SK-N-SH (cell line): ENCODE results near the gene DOHH. TPM values are rescaled to one million over a fixed set of nuclear protein-coding genes. Genes with fewer than 3 reads are reported as not detected.

Source experiments
- CTCF ChIA-PET: fragments of 300-600, 350-600 bp; formaldehyde crosslinking; extraction: SDS; loops from one replicate; lab custom pipeline; 2021; lab: Yijun Ruan, JAX
- POLR2A ChIA-PET: fragments of 350-600 bp; sonication (Branson Sonifier 250); formaldehyde crosslinking; extraction: SDS; loops from one replicate; lab custom pipeline; 2020; ENCODE audit warnings: antibody characterized with exemption, inconsistent platforms; lab: Yijun Ruan, JAX
- DNase-seq: peaks from one replicate; pipeline ENCODE4 v3.0.0; 2012
- H2AFZ ChIP-seq: fragments of 200-600 bp; sonication (generic); 2 replicates; pipeline ENCODE4 v1.8.1; 2016; ENCODE audit warnings: antibody characterized with exemption, mild to moderate bottlenecking, low read depth
- H3F3A ChIP-seq: fragments of 200-600 bp; sonication (generic); replicated peaks from 2 replicates; pipeline ENCODE3; 2016; ENCODE audit warnings: antibody characterized with exemption, mild to moderate bottlenecking; ENCODE audit not compliant: insufficient read depth
- H3K27ac ChIP-seq, 2 experiments: fragments of 200-500 bp in 1 of 2; fragments of 200-600 bp in 1 of 2; sonication (Bioruptor generic) in 1 of 2; sonication (generic), shearing (Covaris generic) in 1 of 2; 2 replicates each; pipeline versions ENCODE4 v1.5.1 to v1.6.1; 2014 to 2016; ENCODE audit warnings: low read depth in 2 of 2, inconsistent platforms in 1 of 2, low read length in 1 of 2, mild to moderate bottlenecking in 1 of 2, mixed read lengths in 1 of 2
- H3K27me3 ChIP-seq: fragments of 200-600 bp; sonication (generic), shearing (Covaris generic); 2 replicates; pipeline ENCODE4 v1.6.1; 2016; ENCODE audit warnings: mixed run types; ENCODE audit not compliant: insufficient read depth
- H3K36me3 ChIP-seq, 2 experiments: fragments of 200-500 bp in 1 of 2; fragments of 200-600 bp in 1 of 2; sonication (Bioruptor generic) in 1 of 2; sonication (generic) in 1 of 2; replicated peaks in 1 of 2; 2 replicates each; pipeline versions ENCODE3 to v1.5.1; 2014 to 2016; ENCODE audit warnings: low read length in 1 of 2, mild to moderate bottlenecking in 1 of 2; ENCODE audit not compliant: insufficient read depth in 2 of 2, control insufficient read depth in 1 of 2
- H3K4me1 ChIP-seq, 2 experiments: fragments of 200-500 bp in 1 of 2; fragments of 200-600 bp in 1 of 2; sonication (Bioruptor generic) in 1 of 2; sonication (generic), shearing (Covaris generic) in 1 of 2; 2 replicates each; pipeline versions ENCODE4 v1.5.1 to v1.6.1; 2014 to 2016; ENCODE audit warnings: low read depth in 1 of 2, low read length in 1 of 2, mixed run types in 1 of 2; ENCODE audit not compliant: insufficient read depth in 2 of 2, control insufficient read depth in 1 of 2
- H3K4me2 ChIP-seq: fragments of 200-600 bp; sonication (generic), shearing (Covaris generic); 2 replicates; pipeline ENCODE4 v1.6.1; 2017; ENCODE audit warnings: mixed run types
- H3K4me3 ChIP-seq, 2 experiments: fragments of 200-500 bp in 1 of 2; fragments of 200-600 bp in 1 of 2; sonication (Bioruptor generic) in 1 of 2; sonication (generic), shearing (Covaris generic) in 1 of 2; 2 replicates each; pipeline versions ENCODE4 v1.5.1 to v1.8.1; 2014 to 2016; ENCODE audit warnings: low read depth in 2 of 2, inconsistent platforms in 1 of 2, low read length in 1 of 2, mild to moderate bottlenecking in 1 of 2, mixed read lengths in 1 of 2, moderate library complexity in 1 of 2
- H3K79me2 ChIP-seq: fragments of 200-600 bp; sonication (generic); 2 replicates; pipeline ENCODE4 v1.8.1; 2017; ENCODE audit warnings: mild to moderate bottlenecking; ENCODE audit not compliant: insufficient read depth
- H3K9ac ChIP-seq: fragments of 200-600 bp; sonication (generic); 2 replicates; pipeline ENCODE4 v1.6.1; 2017; ENCODE audit warnings: mixed run types
- H3K9me2 ChIP-seq: fragments of 200-600 bp; sonication (generic); 2 replicates; pipeline ENCODE4 v1.6.1; 2017; ENCODE audit warnings: mixed run types
- H3K9me3 ChIP-seq: fragments of 200-600 bp; sonication (generic); 2 replicates; pipeline ENCODE4 v1.6.1; 2017; ENCODE audit warnings: mixed run types, mild to moderate bottlenecking, moderate library complexity
- H4K20me1 ChIP-seq: fragments of 200-600 bp; sonication (generic); 2 replicates; pipeline ENCODE4 v1.6.1; 2017; ENCODE audit warnings: mild to moderate bottlenecking, mixed run types; ENCODE audit not compliant: insufficient read depth
- ELF1 ChIP-seq: IDR thresholded peaks from 2 replicates; pipeline ENCODE4 v1.4.0; 2012
- EP300 ChIP-seq, 2 experiments: IDR thresholded peaks; 2 replicates each; pipeline versions ENCODE4 v1.4.0 to v1.6.1; 2012; ENCODE audit warnings: borderline replicate concordance in 1 of 2, low read depth in 1 of 2, low read length in 1 of 2
- FOSL2 ChIP-seq: IDR thresholded peaks from 2 replicates; pipeline ENCODE4 v1.4.0; 2012; ENCODE audit warnings: low read depth, mild to moderate bottlenecking, moderate library complexity, borderline replicate concordance
- GABPA ChIP-seq: IDR thresholded peaks from 2 replicates; pipeline ENCODE4 v1.4.0; 2012; ENCODE audit warnings: low read depth, mild to moderate bottlenecking
- GATA2 ChIP-seq: sonication (generic); formaldehyde crosslinking; IDR thresholded peaks from 2 replicates; pipeline ENCODE4 v1.5.0; 2020; ENCODE audit warnings: mild to moderate bottlenecking, missing genetic modification reagents
- NFIC ChIP-seq: IDR thresholded peaks from 2 replicates; pipeline ENCODE4 v1.4.0; 2012; ENCODE audit warnings: borderline replicate concordance
- NRF1 ChIP-seq: IDR thresholded peaks from 2 replicates; pipeline ENCODE4 v1.6.1; 2012; ENCODE audit warnings: low read depth, mild to moderate bottlenecking, low read length
- POLR2AphosphoS5 ChIP-seq: IDR thresholded peaks from 2 replicates; pipeline ENCODE4 v1.6.1; 2012; ENCODE audit warnings: low read depth, low read length
- RAD21 ChIP-seq: IDR thresholded peaks from 2 replicates; pipeline ENCODE4 v1.6.1; 2012; ENCODE audit warnings: mild to moderate bottlenecking, low read length
- RCOR1 ChIP-seq: fragments of 150-350 bp; IDR thresholded peaks from 2 replicates; pipeline ENCODE4 v1.6.1; 2017; ENCODE audit warnings: antibody characterized with exemption, low read length
- SIN3A ChIP-seq: IDR thresholded peaks from 2 replicates; pipeline ENCODE4 v1.6.1; 2012; ENCODE audit warnings: low read depth, mild to moderate bottlenecking, low read length, moderate library complexity, borderline replicate concordance
- TAF1 ChIP-seq: IDR thresholded peaks from 2 replicates; pipeline ENCODE4 v1.6.1; 2012; ENCODE audit warnings: low read depth, mild to moderate bottlenecking, low read length, moderate library complexity, borderline replicate concordance
- TCF12 ChIP-seq: IDR thresholded peaks from 2 replicates; pipeline ENCODE4 v1.4.0; 2012
- YY1 ChIP-seq: IDR thresholded peaks from 2 replicates; pipeline ENCODE4 v1.4.0; 2012; ENCODE audit warnings: low read depth, mild to moderate bottlenecking
- WGBS: methylation state at CpG from one replicate; pipeline ENCODE4 v1.1.6; 2017; ENCODE audit warnings: low lambda C conversion rate; 5-methylcytosine and 5-hydroxymethylcytosine counted together
- polyA plus RNA-seq, 3 experiments: library from polyadenylated mRNA; depleted of rRNA; stranded (reverse); fragments of >200 nt; gene quantifications; 2 replicates each; pipeline ENCODE4 v1.2.3, GENCODE V29; 2012
- TF ChIP-seq, protein P1 (sequence below): IDR thresholded peaks from 2 replicates; pipeline ENCODE4; 2012
- TF ChIP-seq, protein P2 (sequence below): fragments of 150-350 bp; IDR thresholded peaks from 2 replicates; pipeline ENCODE4 v1.6.1; 2017; ENCODE audit warnings: antibody characterized with exemption, low read length, low read depth, borderline replicate concordance

The DOHH gene
- polyA plus RNA-seq, 1 of the 3 experiments (the other 2 are of a cell fraction), result 14.3 TPM

DNA sequence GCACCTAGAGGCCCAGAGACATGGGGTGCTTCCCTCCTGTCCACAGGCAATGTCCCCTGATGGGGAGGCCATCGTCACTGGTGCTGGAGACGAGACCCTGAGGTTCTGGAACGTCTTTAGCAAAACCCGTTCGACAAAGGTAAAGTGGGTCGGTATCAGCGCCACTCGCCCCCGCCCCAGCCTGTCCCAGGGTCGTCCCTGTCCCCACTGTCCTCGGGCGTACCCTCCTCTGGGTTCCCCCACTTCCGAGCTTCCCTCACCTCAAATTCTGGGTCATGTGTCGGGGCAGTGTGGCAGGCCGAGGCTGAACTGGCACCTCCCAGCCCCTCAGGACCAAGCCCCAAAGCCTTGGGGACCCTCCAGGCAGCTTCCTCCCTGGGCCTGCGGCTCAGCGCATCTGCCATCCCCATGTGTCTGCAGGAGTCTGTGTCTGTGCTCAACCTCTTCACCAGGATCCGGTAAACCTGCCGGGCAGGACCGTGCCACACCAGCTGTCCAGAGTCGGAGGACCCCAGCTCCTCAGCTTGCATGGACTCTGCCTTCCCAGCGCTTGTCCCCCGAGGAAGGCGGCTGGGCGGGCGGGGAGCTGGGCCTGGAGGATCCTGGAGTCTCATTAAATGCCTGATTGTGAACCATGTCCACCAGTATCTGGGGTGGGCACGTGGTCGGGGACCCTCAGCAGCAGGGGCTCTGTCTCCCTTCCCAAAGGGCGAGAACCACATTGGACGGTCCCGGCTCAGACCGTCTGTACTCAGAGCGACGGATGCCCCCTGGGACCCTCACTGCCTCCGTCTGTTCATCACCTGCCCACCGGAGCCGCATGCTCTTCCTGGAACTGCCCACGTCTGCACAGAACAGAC lies 34.1 kb upstream of the DOHH start:
- no peaks in the 10 kb centered on the region for H3K9me2 ChIP-seq
- no peak overlapping the region for H3K4me3 ChIP-seq
- H3K9ac ChIP-seq, result no peak overlapping the region
- peaks cover 9% of the 10 kb centered on the region for H3F3A ChIP-seq
- H3K36me3 ChIP-seq, result peaks cover 0 to 49% of the 10 kb centered on the region in 2 experiments
- H3K27me3 ChIP-seq, result no peaks in the 10 kb centered on the region
- DNase-seq, result no peak
- CTCF ChIA-PET, result interaction anchor here (0.9 kb wide), 1 partner anchor 11 kb away, joined by 4 read pairs; no protein-coding TSS in a partner anchor
- peaks cover 9% of the 10 kb centered on the region for H4K20me1 ChIP-seq
- no peak overlapping the region for H2AFZ ChIP-seq
- no peaks in the 10 kb centered on the region for H3K79me2 ChIP-seq
- H3K27ac ChIP-seq, result no peak overlapping the region
- H3K9me3 ChIP-seq, result no peaks in the 10 kb centered on the region
- POLR2A ChIA-PET, result no interaction called here
- TF ChIP-seq TCF12 (no peak), GABPA (no peak), RAD21 (no peak), POLR2AphosphoS5 (no peak), TAF1 (no peak), YY1 (no peak), GATA2 (CRISPR knock-in tag) (no peak), SIN3A (no peak), ELF1 (no peak), NRF1 (no peak), NFIC (no peak), EP300 (IDR thresholded peaks at IDR 0.05; ENCODE audit: borderline replicate concordance in 1 of 2, low read depth in 1 of 2, low read length in 1 of 2) (no peak), FOSL2 (no peak), RCOR1 (no peak)
- TF ChIP-seq, protein P1, sequence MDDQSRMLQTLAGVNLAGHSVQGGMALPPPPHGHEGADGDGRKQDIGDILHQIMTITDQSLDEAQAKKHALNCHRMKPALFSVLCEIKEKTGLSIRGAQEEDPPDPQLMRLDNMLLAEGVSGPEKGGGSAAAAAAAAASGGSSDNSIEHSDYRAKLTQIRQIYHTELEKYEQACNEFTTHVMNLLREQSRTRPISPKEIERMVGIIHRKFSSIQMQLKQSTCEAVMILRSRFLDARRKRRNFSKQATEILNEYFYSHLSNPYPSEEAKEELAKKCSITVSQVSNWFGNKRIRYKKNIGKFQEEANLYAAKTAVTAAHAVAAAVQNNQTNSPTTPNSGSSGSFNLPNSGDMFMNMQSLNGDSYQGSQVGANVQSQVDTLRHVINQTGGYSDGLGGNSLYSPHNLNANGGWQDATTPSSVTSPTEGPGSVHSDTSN, result no peak
- TF ChIP-seq, protein P2, sequence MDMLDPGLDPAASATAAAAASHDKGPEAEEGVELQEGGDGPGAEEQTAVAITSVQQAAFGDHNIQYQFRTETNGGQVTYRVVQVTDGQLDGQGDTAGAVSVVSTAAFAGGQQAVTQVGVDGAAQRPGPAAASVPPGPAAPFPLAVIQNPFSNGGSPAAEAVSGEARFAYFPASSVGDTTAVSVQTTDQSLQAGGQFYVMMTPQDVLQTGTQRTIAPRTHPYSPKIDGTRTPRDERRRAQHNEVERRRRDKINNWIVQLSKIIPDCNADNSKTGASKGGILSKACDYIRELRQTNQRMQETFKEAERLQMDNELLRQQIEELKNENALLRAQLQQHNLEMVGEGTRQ, result no peak
- TF ChIP-seq, all 33 proteins: peak for 0
- 94% methylated on average over 12 of the region's 38 CpGs for WGBS
- Histone ChIP-seq H3K4me2 (no peak overlapping the region), H3K4me1 (no peaks in the 10 kb centered on the region; a peak in 1 of 4 replicates)
